ENCODE measurements around the gene ZBTB18. TPM values are rescaled to one million over a fixed set of nuclear protein-coding genes. Genes with fewer than 3 reads are reported as not detected.

Gene ZBTB18
- polyA plus RNA-seq, 3 donors: 3.0 to 45.5 (median 3.6) TPM

DNA sequence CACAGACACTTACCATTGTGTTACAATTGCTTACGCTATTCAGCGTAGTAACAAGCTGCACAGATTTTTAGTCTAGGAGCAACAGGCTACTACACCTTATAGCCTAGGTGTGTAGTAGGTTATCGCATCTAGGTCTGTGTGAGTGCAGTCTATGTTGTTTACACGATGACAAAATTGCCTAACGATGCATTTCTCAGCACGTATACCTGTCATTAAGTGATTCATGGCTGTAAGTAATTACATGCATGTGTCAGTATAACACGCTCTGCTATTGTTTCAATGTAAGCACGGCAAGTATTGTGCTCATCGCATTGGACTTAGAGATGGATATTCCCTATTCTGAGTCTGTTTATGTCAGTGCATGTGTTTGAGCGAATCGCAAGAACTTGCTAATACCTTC lies 15.7 kb upstream of the ZBTB18 start:
- DNase-seq: no peak
- H2AFZ ChIP-seq (ENCODE audit: insufficient read depth, low read depth, low read length, poor library complexity, severe bottlenecking): no peak overlapping the region
- no peak for TF ChIP-seq CTCF (IDR thresholded peaks at IDR 0.05)
- Mint-ChIP-seq H3K4me1 (no peaks in the 10 kb centered on the region), H3K9me3 (peaks cover 0 to 5% (median 0%) of the 10 kb centered on the region in 7 donors), H3K27me3 (ENCODE audit: low read depth in 3 of 3) (peaks cover 0 to 5% (median 1%) of the 10 kb centered on the region in 3 donors), H3K27ac (no peak overlapping the region), H3K4me3 (no peak overlapping the region), H3K36me3 (no peaks in the 10 kb centered on the region)
- no peak overlapping the region for H3K4me3 ChIP-seq (replicated peaks in 1 of 3; ENCODE audit: low read depth in 2 of 3, low read length in 3 of 3)
- H3K36me3 ChIP-seq (replicated peaks in 1 of 2; ENCODE audit: control insufficient read depth in 1 of 2, insufficient read depth in 2 of 2, low read length in 2 of 2): no peaks in the 10 kb centered on the region
- H3K9ac ChIP-seq (ENCODE audit: insufficient read depth, low read length, poor library complexity, severe bottlenecking): no peak overlapping the region
- no peaks in the 10 kb centered on the region for H3K4me1 ChIP-seq (ENCODE audit: control insufficient read depth in 1 of 2, insufficient read depth in 2 of 2, low read length in 2 of 2)
- no peaks in the 10 kb centered on the region for H3K79me2 ChIP-seq (ENCODE audit: insufficient read depth, low read length)
- intact Hi-C loops (cut with micrococcal nuclease): no loop called here
- H3K27me3 ChIP-seq (ENCODE audit: control insufficient read depth in 2 of 2, insufficient read depth in 2 of 2, low read length in 2 of 2): no peaks in the 10 kb centered on the region
- H3K27ac ChIP-seq (ENCODE audit: low read depth in 1 of 2, low read length in 2 of 2): no peak overlapping the region
- H4K20me1 ChIP-seq (ENCODE audit: insufficient read depth, low read length): no peaks in the 10 kb centered on the region
- H3K4me2 ChIP-seq (replicated peaks; ENCODE audit: extremely low read depth, low read length, poor library complexity, severe bottlenecking): no peak overlapping the region
- 95% methylated on average over 6 of the region's 11 CpGs for WGBS (ENCODE audit: insufficient coverage)
- H3K9me3 ChIP-seq (replicated peaks in 1 of 2; ENCODE audit: control insufficient read depth in 1 of 2, insufficient read depth in 1 of 2, low read length in 2 of 2): no peaks in the 10 kb centered on the region

DNA sequence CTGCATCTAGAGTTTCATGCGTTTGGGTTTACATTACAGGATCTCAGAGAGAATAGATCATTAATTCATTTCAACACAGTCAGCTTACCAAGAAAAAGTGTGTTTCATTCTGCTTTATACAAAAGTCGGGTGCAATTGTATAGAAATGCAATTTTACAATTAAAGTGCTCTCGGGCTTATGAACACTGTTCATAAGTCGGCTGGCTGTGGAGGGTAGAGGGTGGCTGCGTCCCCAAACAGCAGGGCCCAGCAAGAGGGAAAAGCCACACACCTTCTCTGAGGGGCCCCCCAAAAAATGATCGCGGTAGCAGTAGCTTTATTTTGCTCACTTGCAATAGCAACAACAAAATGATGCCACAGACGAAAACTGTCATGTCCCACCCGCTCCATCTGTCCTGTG lies 13.8 kb upstream of the ZBTB18 start:
- peaks cover 0 to 1% (median 0%) of the 10 kb centered on the region in 7 donors for H3K9me3 Mint-ChIP-seq
- intact Hi-C loops (cut with micrococcal nuclease): no loop called here
- Histone ChIP-seq H4K20me1 (ENCODE audit: insufficient read depth, low read length) (no peaks in the 10 kb centered on the region), H3K27me3 (ENCODE audit: control insufficient read depth in 2 of 2, insufficient read depth in 2 of 2, low read length in 2 of 2) (no peaks in the 10 kb centered on the region), H3K27ac (ENCODE audit: low read depth in 1 of 2, low read length in 2 of 2) (no peak overlapping the region), H3K79me2 (ENCODE audit: insufficient read depth, low read length) (no peaks in the 10 kb centered on the region), H2AFZ (ENCODE audit: insufficient read depth, low read depth, low read length, poor library complexity, severe bottlenecking) (no peak overlapping the region), H3K4me3 (replicated peaks in 1 of 3; ENCODE audit: low read depth in 2 of 3, low read length in 3 of 3) (no peak overlapping the region), H3K36me3 (replicated peaks in 1 of 2; ENCODE audit: control insufficient read depth in 1 of 2, insufficient read depth in 2 of 2, low read length in 2 of 2) (no peaks in the 10 kb centered on the region), H3K4me1 (ENCODE audit: control insufficient read depth in 1 of 2, insufficient read depth in 2 of 2, low read length in 2 of 2) (no peaks in the 10 kb centered on the region), H3K9ac (ENCODE audit: insufficient read depth, low read length, poor library complexity, severe bottlenecking) (no peak overlapping the region), H3K9me3 (replicated peaks in 1 of 2; ENCODE audit: control insufficient read depth in 1 of 2, insufficient read depth in 1 of 2, low read length in 2 of 2) (no peaks in the 10 kb centered on the region), H3K4me2 (replicated peaks; ENCODE audit: extremely low read depth, low read length, poor library complexity, severe bottlenecking) (no peak overlapping the region)
- H3K27me3 Mint-ChIP-seq (ENCODE audit: low read depth in 3 of 3): peaks cover 0 to 5% (median 0%) of the 10 kb centered on the region in 3 donors
- WGBS (ENCODE audit: insufficient coverage): 100% methylated on average over 1 of the region's 9 CpGs
- no peak overlapping the region for H3K4me3 Mint-ChIP-seq
- H3K36me3 Mint-ChIP-seq: no peaks in the 10 kb centered on the region
- H3K4me1 Mint-ChIP-seq: no peaks in the 10 kb centered on the region
- H3K27ac Mint-ChIP-seq: no peak overlapping the region
- no peak for TF ChIP-seq CTCF (IDR thresholded peaks at IDR 0.05)
- DNase-seq: no peak

Measured in CD14-positive monocyte (primary cell).